HUDEP-2 (cell line): ENCODE results near the gene FES.
"Not testable (repeated sequence)": the region's sequence is repeated elsewhere in the genome, so short reads cannot be mapped to it uniquely, and the experiment has no call there.

Experiments
- DNase-seq, 76 experiments: peaks; one replicate each; lab custom pipeline; 2025; ENCODE audit not compliant: unreplicated experiment in 76 of 76; lab: John Stamatoyannopoulos, UW

Gene FES

DNA sequence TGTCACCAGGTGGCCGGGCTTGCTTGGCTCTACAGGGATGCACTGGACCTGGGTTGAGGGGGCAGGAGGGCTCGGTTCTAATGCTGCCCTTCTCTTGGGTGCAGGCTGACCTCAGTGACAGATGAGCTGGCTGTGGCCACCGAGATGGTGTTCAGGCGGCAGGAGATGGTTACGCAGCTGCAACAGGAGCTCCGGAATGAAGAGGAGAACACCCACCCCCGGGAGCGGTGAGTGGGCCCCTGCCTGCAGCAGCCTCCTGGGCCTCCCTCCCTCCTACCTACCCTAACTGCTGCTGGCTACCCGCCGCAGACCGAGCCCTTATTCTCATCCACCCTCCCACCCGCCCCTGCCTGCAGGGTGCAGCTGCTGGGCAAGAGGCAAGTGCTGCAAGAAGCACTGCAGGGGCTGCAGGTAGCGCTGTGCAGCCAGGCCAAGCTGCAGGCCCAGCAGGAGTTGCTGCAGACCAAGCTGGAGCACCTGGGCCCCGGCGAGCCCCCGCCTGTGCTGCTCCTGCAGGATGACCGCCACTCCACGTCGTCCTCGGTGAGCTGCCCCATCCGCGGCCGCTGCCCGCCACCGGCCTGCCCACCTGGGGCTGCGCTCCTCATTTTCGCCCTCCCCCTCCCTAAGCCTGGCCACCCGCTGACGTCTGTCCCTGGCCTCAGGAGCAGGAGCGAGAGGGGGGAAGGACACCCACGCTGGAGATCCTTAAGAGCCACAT lies 5.6 kb downstream of the FES start:
- no peak for DNase-seq

DNA sequence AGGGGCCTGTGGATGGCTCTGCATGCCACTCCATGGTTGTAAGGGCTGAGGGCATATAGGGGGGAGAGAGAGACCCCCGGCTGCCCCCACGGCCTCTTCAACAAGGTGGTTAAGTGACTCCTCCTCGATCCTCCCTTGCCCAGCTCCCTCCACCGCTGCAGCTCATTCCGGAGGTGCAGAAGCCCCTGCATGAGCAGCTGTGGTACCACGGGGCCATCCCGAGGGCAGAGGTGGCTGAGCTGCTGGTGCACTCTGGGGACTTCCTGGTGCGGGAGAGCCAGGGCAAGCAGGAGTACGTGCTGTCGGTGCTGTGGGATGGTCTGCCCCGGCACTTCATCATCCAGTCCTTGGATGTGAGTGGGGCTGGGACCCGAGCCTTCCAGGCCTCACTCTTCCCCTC lies 6.5 kb downstream of the FES start:
- no peak for DNase-seq

DNA sequence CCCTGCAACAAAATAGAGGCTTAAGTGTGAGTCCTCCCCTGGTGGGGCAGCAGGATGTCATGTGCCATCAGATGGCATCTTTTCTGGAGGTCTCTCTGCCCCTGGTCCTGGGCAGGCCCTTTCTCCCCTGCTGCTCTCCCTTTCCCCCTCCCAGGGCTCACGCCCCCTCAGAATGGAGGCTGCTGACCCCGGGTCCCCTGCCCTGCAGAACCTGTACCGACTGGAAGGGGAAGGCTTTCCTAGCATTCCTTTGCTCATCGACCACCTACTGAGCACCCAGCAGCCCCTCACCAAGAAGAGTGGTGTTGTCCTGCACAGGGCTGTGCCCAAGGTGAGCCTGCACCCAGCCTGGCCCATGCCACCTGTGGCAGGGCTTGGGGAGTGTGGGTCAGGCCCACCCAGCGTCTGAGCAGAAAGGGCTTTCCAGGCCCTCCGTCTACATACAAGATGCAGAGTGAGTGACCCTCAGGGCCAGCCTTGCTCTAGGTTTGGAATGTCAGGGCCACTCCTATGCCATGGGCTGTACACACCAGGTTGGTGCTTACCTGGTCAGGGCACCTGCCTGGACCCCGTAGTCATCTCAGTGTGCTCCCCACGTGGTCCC lies 7.1 kb downstream of the FES start:
- DNase-seq: no peak

DNA sequence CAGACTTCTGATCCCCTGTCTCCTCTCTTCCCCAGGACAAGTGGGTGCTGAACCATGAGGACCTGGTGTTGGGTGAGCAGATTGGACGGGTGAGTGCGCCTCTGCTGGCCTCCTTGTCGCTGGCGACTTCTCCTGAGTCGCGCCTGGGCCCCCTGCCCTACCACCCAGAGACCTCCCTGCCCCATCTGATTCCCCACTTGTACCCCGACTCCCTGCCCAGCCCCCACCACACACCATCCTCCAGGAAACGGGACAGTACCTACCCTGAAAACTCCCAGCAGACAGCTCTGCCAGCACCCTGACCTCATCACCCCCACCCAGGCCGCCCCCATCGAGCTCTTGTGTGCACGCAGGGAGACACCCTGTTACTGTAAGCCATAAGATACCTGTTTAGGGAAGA lies 7.7 kb downstream of the FES start:
- no peak for DNase-seq

DNA sequence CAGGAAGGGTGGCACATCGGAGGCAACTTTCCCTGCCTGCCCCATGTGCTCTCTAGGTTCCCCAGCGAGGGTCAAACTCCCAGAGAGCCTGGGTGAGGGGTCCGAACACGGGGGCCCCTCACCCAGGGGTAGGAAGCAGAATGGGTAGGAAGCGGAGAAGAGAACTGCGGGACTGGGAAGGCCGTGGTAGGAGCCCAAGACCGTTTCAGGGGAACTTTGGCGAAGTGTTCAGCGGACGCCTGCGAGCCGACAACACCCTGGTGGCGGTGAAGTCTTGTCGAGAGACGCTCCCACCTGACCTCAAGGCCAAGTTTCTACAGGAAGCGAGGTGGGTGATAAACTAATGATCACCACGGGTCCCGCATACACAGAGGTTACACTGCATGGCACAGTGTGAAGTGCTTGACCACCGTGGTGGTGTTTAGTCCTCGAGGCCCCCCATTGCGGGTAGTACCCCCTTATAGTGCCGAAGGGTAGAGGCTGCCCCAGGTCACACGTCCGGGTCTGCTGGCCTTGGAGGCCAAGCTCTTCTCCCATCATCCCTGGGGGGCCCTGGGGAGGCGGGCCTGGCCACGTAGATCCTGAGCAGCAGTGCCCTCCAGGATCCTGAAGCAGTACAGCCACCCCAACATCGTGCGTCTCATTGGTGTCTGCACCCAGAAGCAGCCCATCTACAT lies 8.3 kb downstream of the FES start:
- DNase-seq: no peak

DNA sequence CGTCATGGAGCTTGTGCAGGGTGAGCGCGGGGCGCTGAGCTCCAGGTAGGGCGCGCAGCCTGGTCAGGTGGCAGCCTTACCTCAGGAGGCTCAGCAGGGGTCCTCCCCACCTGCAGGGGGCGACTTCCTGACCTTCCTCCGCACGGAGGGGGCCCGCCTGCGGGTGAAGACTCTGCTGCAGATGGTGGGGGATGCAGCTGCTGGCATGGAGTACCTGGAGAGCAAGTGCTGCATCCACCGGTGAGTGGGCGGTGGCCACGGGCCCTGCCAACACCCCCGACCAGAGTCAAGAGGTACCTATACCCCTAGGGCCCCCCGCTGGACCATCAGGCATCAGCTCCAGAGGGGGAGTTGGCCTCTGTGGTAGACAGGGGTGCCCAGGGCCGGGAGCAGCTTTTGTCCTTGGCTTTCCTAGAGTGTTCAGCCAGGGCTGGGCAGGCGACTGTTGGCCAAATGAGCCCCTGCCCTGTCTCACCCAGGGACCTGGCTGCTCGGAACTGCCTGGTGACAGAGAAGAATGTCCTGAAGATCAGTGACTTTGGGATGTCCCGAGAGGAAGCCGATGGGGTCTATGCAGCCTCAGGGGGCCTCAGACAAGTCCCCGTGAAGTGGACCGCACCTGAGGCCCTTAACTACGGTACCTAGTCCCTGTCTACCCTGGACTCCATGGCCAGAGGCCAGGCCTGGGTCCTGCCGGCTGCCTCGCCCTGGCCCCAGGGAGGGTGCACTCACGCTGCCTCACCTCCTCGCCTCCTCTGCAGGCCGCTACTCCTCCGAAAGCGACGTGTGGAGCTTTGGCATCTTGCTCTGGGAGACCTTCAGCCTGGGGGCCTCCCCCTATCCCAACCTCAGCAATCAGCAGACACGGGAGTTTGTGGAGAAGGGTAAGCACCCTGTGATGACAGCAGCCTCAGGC lies 9.1 kb downstream of the FES start:
- DNase-seq: no peak

DNA sequence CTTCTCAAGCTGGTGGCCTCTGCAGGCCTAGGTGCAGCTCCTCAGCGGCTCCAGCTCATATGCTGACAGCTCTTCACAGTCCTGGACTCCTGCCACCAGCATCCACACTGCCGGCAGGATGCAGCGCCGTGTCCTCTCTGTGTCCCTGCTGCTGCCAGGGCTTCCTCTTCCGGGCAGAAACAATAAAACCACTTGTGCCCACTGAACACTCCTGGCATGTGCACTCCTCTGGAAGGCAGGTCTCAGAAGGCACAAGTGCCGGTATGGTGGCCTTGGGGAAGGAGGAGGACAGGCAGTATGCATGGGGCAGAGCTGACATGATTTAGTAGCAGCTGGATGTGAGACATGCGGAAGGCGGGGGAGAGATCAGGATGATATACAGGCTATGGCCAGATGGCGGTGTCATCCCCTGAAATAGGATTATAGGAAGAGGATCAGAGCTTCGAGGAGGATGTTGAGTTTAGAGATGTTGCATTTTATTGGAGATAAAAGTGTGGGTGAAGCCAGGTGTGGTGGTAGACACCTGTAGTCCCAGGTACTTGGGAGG lies 11.3 kb downstream of the FES start:
- peak in 30 of 76 experiments; percentile 3 to 46 (median 16) for DNase-seq

DNA sequence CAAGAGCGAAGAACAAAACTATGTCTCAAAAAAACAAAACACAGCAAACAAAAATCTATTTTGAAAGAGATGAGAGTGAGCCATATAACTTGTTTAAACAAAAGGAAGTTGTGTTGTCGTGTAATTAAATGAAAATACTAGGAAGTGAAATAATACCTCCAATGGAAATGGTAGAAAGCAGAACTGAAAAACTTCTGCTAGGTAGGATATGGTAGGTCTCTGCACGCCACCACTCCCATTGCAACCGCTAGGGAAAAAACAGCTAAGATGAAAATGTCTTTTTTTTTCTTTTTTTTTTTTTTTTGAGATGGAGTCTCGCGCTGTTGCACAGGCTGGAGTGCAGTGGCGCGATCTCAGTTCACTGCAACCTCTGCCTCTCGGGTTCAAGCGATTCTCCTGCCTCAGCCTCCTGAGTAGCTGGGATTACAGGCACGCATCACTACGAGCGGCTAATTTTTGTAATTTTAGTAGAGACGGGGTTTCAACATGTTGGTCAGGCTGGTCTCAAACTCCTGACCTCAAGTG lies 12.9 kb downstream of the FES start:
- not testable (repeated sequence) for DNase-seq

DNA sequence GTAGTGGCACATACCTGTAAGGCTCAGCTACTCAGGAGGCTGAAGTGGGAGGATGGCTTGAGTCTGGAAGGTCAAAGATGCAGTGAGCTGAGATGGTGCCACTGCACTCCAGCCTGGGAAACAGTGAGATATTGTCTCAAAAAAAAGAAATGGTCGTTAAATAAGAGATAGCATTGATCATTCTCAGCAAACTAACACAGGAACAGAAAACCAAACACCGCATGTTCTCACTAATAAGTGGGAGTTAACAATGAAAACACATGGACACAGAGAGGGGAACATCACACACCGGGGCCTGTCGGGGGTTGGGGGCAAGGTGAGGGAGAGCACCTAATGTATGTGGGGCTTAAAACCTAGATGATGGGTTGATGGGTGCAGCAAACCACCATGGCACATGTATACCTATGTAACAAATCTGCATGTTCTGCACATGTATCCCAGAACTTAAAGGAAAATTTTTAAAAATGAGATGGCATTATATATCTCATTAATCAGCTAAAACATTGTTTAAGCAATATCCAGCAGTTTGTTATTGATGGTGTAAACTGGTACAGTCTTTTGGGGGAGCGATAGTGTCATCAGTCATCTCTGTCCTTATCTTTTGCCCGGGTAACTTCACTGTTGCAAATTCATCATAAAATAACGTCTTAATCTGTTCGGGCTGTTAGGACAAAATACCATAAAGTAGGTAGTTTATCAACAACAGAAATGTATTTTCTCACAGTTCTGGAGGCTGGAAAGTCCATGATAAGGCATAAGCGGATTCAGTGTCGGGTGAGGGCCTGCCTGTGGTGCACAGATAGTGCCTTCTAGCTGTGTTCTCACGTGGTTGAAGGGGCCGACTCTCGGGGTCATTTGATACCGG lies 17.1 kb downstream of the FES start:
- peak in 75 of 76 experiments; percentile 51 to 99 (median 94) for DNase-seq

DNA sequence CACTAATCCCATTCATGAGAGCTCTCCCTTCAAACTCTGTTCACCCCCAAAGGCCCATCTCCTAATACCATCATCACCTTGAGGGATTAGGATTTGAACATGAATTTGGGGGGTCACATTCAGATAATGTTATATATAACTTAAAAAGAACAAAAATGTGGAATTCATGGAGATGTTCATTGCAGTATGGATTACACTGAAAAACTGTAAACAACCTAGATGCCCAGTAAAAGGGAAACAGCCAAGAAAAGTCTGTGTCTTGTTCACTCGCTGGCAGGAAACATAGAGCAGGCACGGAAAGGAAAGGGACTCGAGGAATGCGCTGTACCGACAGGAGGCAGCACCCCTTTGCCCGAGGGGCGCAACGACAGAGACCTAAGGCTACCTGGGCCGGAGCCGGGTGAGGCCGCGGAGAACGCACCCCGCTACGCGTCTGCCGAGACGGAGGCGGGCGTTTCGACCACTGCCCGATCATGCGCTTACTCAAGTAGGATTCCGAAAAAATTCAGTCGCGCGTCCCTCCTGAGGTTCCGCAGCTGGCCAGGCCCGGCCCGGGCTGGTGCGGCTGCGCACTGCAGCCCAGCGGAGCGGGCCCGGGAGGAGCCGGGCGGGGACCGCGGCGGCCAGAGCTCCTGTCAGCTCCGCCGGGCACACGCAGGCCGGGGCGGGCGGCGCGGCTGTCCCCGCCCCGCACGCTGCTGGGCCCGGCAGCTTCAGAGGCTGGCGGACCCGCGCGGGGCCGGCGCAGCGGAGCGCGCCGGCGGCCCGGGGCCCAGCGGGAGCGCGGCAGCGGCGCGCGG lies 17.9 kb downstream of the FES start:
- peak in 55 of 76 experiments; percentile 10 to 73 (median 52) for DNase-seq

DNA sequence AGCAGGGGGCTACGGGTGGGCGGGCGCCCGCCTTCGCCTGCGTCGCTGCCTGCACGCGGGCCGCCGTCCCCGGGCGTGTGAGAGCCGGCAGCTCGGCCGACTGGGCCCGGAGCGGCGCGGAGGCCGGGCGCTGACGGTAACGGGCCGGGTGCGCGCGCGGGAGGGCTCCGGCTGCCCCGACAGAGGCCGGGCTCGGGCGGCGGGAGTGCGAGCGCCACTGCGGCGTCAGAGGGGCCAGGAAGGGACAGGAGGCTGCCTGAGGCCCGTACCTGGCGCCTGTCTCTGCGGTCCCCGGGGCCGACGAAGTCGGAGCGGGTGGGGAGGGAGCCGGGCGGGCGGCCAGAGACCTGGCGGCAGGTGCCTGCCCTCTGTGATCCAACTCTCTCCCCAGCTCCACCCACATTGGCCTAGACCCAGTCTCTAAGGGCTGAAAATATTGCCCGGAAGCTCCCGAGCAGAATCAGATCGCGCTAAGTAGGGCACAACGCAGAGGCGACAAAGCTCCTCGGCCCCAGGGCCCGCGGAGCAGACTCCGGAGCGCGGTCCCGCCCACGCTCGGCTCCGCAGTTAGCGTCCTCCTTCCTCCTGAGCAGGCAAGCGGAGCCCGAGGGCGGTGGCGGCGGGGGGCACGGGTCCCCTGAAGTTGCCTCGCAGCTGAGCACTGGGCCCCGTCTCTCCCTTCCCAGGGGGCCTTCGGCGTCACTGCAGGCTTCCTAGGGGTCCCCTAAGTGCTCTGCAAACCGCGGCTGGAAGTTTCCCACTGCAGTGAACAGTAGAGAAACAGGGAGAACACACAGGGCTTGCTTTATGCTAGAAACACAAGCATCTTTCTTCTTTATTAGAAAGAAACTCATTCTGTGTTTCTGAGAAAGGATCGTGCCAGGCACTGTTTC lies 18.8 kb downstream of the FES start, which contains the start of gene MAN2A2:
MAN2A2 (plus strand) TSS at position 463 of the 893 bp plus-strand sequence. CDS start 906 bp downstream, outside the sequence.
- DNase-seq: peak in 74 of 76 experiments; percentile 25 to 91 (median 80)

DNA sequence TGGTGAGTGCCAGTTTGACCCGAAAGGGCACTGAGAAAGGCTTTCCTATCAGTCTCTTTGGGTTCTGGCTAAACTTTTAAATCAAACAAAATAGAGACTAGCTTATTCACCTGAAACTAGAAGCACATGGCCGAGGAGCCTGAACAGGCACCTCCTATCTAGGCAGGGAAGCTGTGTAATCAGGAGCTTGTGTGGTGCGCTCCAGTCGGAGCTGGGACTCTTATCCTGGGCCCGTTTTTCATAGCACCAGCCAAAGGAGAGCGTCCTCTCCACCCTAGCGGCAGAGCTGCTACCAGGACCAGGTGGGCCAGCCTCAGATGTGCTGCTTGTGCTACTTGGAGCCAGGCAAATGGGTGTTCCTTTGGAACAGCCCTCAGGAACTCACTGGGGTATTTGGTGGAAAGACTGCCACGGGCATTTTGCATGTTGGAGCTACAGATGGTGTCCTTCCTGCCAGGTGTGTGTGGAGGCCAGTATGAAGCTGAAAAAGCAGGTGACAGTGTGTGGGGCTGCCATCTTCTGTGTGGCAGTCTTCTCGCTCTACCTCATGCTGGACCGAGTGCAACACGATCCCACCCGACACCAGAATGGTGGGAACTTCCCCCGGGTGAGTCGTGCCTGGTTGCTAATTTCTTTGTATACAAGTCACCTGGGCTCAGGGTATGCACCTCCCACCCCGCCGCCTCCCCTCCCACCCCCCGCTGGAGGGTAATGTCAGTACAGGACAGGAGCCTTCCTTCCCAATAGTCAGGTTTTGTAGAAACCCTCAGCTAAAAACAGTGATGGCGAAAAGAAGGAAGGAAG lies 19.6 kb downstream of the FES start:
- peak in 64 of 76 experiments; percentile 11 to 73 (median 46) for DNase-seq

DNA sequence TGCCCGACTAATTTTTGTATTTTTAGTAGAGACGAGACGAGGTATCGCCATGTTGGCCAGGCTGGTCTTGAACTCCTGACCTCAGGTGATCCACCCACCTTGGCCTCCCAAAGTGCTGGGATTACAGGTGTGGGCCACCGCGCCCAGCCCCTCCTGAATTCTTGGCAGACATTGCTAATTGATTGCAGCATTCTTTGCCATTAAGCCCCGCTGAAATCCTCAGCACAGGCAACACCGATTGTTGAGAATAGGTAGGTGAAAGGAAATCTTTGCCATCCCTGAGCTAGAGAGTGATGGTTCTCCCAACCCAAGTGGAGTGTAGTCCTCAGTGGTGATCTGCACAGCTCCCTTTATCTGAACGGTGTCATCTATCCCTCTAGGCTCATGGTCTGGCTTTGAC lies 20.4 kb downstream of the FES start:
- DNase-seq: no peak

DNA sequence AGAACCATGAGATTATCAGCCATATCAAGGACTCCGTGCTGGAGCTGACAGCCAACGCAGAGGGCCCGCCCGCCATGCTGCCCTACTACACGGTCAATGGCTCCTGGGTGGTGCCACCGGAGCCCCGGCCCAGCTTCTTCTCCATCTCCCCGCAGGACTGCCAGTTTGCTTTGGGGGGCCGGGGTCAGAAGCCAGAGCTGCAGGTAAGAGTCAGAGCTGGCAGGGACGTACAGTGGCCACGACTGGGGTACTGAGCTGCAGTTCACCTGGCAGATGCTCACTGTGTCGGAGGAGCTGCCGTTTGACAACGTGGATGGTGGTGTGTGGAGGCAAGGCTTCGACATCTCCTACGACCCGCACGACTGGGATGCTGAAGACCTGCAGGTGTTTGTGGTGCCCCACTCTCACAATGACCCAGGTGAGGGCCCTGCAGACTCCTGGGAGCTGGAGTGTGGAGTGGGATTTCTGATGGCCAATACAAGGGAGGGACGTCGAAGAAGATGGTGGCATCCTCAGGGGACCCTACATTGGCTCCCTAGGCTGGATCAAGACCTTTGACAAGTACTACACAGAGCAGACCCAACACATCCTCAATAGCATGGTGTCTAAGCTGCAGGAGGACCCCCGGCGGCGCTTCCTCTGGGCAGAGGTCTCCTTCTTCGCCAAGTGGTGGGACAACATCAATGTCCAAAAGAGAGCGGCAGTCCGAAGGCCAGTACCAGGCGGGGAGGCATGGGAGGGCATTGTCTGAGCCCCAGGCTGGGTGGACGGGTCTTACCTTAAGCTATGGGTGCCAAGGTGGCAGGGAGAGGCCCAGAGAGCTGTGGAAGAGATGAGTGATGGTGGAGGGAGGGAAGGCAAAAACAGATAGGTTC lies 21.2 kb downstream of the FES start:
- DNase-seq: peak in 1 of 76 experiments; percentile 17

DNA sequence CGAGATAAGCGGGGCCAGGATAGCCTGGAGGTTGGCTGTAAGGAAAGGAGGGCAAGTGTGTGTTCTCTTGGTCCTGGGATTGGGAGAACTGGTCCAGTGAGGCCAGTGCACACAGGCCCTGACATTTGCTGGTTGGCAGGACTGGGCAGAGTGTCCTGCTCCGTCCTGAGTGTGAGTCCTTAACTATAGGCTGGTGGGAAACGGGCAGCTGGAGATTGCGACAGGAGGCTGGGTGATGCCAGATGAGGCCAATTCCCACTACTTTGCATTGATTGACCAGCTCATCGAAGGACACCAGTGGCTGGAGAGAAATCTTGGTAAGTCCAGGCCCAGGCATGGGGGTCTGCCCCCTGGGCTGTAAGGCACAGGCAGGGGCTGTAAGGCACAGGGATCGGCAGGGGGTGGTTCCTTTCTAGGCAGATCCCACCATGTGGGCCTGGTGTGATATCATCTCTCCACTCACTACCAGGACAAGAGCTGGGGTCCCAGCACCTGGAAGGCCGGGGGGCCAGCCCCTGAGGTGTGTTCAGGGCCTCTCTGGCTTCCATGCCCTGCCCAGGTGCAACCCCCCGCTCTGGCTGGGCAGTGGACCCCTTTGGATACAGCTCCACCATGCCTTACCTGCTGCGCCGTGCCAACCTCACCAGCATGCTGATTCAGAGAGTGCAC lies 22.0 kb downstream of the FES start:
- no peak for DNase-seq
